Inferior parietal cortex (tissue), 1 donor: ENCODE results near the gene ZNF184.
"Not testable (repeated sequence)": the region's sequence is repeated elsewhere in the genome, so short reads cannot be mapped to it uniquely, and the experiment has no call there.

ENCODE experiments used
- DNase-seq: peaks from one replicate; pipeline ENCODE4 v3.0.0-alpha.2; 2016; ENCODE audit errors: extremely low spot score

ZNF184 gene

DNA sequence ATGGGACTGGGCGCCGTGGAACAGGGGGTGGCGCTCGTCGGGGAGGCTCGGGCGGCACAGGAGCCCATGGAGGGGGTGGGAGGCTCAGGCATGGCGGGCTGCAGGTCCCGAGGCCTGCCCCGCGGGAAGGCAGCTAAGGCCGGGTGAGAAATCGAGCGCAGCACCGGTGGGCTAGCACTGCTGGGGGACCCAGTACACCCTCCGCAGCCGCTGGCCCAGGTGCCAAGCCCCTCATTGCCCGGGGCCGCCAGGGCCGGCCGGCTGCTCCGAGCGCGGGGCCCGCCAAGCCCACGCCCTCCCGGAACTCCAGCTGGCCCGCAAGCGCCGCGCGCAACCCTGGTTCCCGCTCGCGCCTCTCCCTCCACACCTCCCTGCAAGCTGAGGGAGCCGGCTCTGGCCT, 48.1 kb downstream of the ZNF184 start:
- DNase-seq: not testable (repeated sequence)

DNA sequence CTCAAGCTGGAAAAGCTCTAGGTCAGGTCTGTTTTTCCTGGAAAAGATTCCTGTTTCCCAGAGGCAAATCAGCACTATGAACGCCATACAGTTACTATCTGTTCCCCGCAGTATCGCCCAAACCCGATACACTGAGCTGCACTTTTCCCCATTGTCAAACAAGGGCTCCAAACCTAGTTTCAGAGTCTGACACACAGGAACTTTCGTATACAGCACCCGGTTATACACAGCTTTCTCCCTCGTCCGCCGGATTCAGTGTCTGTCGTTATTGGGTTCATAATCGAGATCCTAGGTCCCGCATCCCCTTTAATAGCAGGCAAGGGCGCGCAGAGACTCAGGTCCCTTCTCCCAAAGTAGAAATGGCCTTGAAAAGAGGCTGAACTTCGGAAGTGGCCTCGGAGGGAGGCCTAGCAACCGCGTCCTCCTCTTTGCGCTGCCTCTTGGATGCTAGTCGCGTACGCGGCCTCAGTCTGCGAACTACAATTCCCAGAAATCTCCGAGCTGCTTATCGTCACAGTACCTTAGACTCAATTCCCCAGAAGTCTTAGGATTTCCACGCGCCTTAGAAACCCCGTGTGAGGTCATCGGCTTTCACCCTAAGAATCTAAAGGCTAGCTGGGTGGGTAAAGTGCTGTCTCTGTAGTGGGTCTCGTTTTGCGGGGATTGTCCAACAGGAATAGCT, 50.1 kb downstream of the ZNF184 start:
- DNase-seq: no peak

DNA sequence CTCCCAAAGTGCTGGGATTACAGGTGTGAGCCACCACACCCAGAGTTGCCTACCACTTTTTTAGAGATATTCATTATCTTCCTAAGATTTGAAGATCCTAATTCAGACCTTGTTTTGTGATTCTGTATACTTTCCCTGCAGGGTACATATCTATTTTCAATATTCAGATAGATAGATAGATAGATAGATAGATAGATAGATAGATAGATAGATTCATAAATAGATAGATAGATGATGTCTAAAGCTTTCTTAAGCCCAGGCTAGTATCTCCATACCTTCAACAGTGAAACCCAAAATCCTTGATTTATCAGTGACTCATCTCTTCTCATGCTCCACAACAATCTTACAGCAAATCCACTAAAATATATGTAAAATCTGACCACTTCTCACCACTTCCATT, 53.5 kb downstream of the ZNF184 start:
- no peak for DNase-seq

DNA sequence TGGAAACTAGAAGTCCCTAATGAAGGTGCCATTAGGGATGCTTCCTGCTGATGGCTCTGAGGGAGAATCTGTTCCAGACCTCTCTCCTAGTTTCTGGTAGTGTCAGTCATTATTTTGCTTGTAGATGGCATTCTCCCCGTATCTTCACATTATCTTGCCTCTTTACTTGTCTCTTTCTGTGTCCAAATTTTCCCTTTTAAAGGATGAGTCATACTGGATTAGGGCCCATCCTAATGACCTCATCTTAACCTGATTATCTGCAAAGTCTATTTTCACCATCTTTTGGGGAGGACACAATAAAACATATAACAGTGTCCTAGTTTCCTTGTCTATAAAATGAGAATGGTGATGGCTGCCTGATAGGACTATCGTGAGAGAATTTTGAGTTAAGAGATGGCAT, 57.0 kb downstream of the ZNF184 start:
- no peak for DNase-seq

DNA sequence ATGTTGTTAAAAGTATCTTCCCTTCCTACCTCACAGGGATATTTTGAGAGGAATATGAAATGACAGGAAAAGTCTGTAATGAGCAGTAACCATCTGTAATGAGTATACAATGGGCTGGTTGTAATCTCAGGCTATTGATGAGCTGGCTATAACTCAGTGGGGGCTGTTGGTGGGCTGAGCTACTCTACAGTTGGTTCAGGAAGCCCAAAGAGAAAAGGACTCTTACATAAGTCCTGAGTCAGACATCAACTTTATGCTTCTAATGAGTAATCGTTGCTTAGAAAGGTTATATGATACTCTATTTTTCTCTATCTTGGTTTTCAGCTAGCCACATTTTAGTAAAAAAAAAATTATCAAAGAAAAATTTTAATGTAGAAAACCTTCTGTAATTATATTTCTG, 57.9 kb downstream of the ZNF184 start:
- DNase-seq: no peak

DNA sequence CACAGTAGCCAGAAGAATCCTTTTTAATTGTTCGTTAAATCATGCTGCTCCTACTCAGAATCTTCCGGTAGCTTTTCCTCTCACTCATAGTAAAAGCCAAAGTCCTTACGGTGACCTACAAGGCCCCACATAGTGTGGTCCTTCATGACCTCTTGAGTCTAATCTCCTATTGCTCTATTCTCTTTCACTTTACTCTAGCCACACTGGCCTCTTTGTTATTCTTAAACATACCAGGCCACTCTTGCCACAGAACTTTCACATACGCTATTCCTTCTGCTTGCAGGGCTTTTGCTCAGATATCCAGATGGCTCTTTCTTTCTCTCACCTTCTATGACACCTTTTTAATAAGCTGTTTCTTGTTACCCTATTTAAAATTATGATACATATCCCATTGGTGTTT, 58.6 kb downstream of the ZNF184 start:
- no peak for DNase-seq

DNA sequence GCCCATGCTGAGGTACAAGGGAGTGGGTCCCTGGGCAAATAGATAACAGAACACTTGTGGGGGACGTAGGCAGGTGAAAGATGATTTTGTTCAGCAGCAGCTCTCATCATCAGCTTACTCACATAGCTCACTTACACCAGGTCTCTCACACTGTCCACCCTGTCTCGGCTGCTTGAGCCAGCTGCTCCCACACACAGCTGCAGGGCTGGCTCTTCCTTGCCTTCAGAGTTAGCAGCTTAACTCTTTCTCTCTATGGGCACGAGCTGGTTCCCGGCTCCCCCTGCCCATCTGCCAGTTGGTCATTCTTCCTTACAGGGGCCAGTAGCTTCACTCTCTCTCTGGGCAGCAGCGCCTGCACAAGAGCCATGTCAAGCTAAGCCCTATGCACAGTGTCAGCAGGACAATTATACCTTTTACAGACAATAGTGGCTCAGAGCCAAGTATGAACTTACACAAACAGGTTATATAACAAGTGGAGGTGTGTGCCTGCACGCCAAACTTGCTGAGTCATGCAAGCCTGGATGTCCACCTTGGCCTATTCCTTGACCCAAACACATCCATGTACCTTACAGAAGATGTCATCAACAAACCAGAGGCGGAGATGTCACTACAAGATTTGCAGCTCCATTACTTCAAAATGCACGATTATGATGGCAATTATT, 65.6 kb downstream of the ZNF184 start:
- no peak for DNase-seq

DNA sequence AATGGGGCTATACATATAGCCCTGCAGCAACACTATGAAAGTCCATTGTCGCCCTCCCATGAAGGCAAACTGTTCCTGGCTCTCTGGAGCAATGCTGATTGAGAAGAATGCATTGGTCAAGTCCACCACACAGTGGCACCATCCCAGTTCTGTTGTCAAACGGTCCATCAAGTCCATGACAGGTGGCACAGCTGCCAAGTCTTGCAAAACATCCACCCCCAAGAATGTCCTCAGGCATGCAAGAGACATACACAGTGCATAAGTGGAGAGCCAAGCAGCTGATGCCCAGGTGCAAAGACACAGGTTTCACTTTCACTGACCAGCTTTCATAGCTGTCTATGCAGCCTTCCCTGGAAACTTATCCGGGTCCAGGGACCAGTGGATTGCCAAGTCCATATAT, 66.8 kb downstream of the ZNF184 start:
- no peak for DNase-seq

DNA sequence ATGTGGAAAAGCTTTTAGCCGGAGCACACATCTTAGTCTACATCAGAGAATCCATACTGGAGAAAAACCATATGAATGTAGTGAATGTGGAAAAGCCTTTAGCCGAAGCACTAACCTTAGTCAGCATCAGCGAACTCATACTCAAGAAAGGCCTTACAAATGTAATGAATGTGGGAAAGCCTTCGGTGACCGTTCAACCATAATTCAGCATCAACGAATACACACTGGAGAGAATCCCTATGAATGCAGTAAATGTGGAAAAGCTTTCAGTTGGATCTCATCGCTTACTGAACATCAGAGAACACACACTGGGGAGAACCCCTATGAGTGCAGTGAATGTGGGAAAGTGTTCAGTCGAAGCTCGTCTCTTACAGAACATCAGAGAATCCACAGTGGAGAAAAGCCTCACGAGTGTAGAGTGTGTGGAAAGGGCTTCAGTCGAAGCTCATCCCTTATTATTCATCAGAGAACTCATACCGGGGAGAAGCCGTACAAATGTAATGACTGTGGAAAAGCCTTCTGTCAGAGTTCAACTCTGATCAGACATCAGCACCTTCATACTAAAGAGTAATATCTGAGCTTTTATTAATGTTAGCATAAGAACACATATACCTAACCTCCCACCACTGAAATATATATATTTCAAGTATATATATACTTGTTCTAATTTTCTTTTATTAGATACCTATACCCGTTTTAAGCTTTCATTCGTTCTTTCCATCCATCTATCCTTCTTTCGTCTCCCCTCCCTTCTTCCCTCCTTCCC, 71.8 kb downstream of the ZNF184 start:
- DNase-seq: no peak
